Dermis microvascular lymphatic vessel endothelial cell (primary cell): ENCODE results near the gene RNASE13. TPM values are rescaled to one million over a fixed set of nuclear protein-coding genes. Genes with fewer than 3 reads are reported as not detected.

Experiments
- DNase-seq, 2 donors: peaks; one replicate each; pipeline versions ENCODE4 v3.0.0 to v3.0.0-alpha.2; 2010; ENCODE audit warnings: low read depth in 2 of 2
- total RNA-seq: library from RNA; depleted of rRNA; stranded (reverse); fragments of >200 nt; gene quantifications from 2 replicates; pipeline ENCODE4 v1.2.1, GENCODE V29; 2014

RNASE13 gene
- total RNA-seq, 1 donor from 2014 or later, result not detected

DNA sequence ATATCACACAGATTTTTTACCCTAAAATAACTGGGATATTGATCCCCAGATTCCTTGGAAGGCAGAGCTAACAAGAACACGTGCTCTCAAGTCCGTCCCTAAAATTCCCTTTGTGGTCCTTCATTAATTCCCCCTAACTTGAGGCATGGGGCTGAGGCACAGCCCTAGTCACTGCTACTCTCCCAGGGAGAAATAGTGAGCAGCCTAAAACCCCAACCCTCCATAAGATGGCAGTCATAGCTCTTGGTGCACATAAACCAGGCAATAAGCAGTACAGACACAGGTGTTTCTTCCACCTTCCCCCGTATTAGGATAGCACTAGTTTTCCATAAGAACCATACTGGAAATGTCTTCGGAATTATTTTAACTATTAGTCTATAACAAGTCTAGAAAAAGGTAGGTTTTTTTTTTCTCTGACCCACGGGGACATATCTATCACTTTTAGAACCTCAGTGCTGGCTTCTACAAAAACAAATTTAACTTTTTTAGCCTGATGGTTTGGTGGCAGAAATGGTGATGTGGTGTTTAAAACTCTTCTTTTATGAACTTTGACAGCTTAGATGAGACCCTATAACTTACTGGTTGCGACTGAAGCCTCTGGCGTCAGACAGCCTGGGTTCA is 32.4 kb upstream of the RNASE13 start:
- no peak for DNase-seq

DNA sequence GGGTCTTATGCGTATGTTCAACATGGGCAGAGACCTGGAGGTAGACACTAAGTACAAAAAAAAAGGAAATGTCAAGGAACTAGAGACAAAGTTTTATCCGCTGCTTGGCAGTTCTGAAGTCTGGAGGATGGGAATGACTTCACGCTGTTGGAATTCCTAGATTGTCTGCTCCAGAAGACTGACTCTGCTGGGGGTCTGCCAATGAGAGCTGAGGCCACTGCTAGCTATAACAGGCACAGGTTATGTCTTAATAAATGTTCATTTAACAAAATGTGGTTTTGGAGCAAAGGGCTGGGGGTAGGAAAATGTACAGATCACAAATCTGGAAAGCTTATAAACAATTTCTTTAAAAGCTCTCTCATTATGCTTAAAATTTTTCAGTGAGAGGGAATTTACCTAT is 28.9 kb upstream of the RNASE13 start:
- DNase-seq, result no peak

DNA sequence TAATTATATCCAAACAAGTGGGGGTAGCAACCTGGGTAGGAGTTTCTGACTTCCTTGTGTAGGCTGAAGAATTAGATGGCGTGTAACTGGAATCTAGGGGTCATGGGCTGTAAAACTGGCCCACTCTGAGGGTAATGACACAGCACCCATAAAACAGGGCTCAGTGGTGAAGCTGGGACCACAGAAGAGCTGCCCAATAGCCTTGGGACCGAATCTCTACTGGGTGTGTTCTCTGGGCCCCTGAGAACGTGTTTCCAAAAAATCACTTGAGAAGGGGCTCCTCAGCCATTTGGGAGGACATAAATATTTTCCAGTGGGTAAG is 26.7 kb upstream of the RNASE13 start:
- no peak for DNase-seq

DNA sequence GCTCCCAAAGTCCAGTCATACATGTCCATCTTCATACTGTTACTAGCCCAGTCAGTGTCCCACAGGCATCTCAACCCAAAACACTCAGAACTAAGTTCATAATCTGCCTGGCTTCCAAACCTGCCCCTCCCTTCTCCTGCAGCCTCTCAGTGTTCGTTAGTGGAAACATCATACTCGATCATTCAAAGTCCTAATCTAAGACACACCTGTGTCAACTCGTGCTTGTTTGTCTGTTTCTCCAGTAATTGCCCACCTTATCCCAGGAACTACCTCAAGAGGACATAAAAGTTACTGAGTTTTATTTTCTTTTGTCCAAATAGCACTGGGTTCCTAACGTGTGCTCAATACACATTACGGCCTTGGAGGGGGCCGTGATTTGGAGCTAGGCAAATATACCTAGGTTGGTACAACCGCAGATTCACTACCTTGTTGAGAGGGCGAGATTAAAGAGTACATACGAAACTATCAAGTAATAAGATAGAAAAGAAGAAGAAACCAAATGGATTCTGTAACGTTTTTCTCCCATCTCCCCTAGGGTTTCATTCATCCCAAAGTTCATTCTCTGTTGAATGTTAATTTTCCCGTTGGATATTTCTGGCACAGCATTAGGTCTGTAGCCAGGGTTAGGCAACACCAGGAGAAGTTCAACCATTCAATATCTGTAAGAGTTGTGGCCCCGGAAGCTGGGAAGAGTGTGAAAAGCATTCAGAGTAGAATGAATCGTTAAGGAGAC is 26.2 kb upstream of the RNASE13 start:
- no peak for DNase-seq

DNA sequence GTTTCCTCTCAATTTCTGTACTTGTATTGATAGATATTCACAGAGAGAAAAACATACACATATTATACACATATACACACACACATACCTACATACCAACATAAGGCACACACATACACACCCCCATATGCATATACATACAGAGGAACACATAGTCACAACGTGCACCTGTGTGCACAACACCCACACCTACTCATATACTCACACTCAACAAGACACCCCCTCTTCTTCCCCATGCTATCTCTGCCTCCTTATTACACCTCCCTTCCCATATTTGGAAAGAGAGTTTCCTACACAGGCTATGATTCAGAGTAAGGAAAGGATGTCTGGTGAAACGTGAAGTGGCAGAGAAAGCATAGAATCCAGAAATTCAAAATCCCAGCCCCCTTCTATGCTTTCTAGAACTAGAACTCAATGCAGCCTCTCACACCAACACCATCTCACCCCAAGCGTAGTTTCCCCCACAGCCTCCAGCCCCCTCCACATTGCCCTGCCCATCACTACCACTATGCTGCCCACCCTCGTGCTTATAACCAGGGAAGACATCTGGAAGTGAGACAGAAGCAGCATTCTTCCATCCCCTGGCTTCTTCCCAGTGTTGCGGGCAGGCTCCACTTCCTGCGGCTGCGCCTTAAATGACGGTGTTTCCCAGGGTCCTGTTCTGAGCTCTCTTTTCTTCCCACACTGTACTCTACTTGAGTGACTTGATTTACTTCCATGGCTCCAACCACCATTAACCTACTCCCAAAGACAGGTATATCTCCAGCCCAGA is 25.4 kb upstream of the RNASE13 start:
- no peak for DNase-seq

DNA sequence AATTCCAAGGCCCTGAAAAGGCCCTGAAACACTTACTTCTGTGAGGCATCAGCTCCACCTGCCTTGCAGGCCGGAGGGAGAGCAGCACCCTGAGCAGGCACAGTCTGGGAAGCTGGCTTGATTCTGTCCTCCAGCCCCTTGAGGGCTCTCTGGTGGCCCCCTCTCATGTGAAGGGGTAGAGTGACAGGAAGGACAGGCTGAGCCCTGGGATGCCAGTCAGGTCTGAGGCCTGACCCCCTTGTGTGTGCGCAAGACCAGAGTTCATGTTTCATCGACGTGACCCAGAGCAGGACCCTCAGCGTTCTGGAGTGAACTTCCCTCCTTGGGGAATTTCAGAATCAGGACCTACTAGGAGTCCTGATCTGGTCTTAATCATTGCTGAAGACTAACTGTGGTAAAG is 24.3 kb upstream of the RNASE13 start:
- no peak for DNase-seq

DNA sequence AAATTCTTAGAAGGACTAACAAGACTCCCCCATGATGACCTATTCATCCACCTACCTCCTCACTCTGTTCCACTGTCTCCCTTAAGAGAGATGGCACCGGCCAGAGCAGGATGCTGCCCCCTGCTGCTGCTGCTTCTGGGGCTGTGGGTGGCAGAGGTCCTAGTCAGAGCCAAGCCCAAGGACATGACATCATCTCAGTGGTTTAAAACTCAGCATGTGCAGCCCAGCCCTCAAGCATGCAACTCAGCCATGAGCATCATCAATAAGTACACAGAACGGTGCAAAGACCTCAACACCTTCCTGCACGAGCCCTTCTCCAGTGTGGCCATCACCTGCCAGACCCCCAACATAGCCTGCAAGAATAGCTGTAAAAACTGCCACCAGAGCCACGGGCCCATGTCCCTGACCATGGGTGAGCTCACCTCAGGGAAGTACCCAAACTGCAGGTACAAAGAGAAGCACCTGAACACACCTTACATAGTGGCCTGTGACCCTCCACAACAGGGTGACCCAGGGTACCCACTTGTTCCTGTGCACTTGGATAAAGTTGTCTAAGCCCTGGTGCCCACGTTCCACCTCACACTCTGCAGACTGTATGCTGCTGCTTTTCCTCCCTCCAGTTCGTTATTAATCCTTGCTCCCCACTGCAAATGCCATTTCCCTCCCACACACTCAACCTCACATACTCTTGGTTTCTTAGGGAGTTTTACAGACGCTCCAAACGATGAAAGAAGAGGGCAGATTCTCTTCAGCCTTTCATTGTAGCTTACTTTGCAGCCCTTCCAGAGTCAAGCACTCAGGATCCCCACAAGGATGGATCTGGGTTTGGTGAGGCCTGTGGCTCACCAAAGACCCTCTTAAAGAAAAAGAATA is 23.4 kb upstream of the RNASE13 start, which contains the start of gene RNASE8:
Gene RNASE8, plus strand, starts transcription at position 20 of the 873 bp plus-strand sequence. Its CDS starts 71 bp downstream, at position 91.
- no peak for DNase-seq

DNA sequence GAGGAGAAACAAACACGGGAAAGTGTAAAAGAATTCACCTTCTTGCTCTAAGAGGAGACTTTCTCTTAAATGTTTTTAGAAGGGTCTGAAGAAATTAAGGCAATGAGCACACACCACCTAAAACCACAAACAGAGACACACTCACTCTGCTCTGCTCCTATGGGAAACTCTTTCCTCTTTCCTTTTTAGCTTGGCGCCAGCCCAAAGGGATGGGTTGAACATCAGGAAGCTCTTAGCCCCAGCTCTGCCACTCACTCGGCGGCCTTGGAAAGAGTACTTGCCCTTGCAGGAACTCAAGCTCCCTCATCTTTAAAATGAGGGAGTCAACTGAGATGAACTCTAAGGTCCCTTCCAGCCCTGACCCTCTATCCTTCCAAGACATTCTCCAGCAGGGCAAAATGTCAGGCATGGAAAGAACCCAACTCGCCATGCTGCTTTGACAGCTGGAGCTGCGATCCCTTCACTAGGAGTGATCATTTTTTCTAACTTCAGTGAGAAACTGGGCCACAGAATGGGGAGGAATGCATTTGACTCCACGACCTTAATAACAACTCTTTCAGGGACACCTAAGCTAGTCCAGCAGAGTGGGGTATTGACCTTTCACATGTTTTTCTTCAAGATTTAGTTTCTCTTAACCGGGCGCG is 22.0 kb upstream of the RNASE13 start:
- DNase-seq, result no peak

DNA sequence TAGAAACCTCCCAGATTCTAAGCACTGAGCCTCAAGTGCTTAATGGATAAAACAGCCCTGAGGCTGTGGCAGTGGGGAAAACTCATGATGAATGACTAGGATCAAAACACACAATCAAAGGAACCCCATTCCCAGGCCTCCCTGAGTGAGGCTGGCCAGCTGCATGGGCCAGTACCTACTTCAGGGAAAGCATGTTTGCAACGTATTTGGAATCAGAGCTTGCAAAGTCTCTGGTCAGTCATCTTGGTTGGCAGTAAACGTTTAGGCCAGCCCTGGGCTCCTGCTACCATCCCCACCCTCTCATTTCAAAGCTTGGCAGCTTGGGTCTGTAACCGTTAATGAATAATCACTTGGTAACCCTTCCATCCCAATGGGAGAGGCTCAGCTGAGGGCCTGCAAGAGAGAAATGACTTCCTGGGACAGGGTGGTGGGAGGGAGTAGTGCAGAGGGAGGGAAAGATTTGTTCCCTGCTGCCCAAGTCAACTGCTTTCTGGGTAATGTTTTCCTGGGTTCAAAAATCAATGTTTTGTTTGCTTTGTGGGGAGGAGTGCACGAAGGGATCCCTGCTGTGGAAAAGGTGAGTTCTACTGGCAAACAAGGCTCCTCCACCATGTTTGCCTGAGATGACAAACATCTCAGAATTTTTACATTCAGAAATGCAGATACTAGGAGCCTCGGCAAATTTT is 21.0 kb upstream of the RNASE13 start:
- no peak for DNase-seq

DNA sequence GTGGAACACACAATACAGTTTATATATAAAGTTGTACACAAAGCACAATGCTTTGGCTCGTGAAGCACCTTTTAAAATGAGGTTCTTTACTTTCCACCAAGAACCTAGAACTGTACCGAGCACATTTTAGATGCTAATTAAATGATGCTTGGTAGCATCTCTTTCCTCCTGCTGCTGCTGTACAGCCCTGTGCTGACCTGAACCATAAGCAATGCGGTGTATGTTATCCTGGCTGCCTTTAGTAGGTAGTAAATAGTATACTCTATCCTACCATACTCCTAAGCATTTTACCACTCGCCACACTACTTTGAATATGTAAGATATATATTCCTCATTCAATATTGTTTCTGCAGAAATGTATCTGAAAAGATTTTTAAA is 20.1 kb upstream of the RNASE13 start:
- DNase-seq, result no peak

DNA sequence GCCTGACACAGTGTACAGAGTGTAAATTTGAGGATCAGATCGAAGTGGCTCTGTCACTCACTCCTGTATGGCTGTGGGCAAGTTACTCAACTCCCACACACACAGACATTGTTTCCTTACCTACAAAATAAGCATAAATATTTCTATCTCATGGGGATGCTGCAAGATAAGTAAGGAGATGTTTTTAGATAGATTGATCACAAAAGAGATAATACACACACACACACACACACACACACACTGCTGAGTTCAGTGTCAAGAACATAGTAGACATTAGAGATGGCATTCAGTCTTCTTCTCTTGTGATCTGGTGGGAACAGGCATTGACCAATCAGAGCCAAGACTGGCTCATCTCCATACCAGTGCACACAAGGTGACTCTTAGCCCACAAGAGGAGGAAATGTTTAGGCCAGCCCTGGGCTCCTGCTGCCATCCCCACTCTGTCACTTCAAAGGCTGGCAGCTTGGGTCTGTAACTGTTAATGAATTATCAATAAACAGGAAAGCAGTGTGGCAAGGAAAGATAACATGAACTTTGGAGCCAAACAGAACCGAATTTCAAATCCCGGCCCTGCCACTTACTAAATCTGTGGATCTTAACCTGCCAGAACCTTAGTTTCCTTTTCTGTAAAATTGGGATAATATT is 19.6 kb upstream of the RNASE13 start:
- no peak for DNase-seq

DNA sequence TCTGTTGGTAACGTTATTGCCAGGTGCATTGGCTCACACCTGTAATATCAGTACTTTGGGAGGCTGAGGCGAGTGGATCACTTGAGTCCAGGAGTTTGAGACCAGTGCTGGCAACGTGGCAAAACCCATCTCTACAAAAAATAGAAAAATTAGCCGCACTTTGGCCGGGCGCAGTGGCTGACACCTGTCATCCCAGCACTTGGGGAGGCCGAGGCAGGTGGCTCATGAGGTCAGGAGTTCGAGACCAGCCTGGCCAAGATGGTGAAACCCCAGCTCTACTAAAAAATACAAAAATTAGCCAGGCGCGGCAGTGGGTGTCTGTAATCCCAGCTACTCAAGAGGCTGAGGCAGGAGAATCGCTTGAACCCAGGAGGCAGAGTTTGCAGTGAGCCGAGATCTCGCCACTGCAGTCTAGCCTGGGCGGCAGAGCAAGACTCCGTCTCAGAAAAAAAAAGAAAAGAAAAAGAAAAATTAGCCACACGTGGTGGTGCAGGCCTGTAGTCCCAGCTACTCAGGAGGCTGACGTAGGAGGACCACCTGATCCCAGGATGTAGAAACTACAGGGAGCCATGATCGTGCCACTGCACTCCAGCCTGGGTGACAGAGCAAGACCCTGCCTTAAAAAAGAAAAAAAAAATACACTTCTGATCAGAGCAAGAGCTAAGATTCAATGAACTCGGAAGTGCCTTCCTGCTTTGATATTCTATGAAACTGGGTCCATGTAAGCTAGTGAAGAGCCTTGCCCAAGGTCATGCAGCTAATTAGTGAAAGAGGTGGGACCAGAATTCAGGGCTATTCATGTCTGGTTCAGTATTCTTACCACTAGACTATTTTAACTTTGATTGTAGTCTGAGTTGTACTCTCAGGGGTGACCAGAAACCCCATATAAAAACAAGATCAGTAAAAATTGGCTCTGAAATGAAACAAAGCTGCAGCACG is 18.8 kb upstream of the RNASE13 start:
- DNase-seq, result no peak

DNA sequence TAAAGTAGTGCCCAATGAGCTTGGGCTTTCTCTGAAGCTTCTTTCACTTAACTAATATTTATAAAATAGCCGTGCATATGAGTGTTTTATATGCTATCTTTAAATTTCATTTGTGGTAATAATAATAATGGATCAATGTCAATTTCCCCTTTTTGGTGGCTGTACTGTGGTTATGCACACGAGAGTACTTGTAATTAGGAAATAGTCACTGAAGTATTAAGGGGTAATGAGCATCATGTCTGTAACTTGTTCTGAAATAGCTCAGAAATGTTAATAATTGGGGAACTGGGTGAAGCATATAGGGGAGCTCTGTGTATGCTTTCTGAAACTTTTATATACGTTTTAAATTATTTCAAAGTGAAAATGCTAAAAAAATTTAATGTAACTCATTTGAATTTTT is 16.0 kb upstream of the RNASE13 start:
- DNase-seq, result no peak

DNA sequence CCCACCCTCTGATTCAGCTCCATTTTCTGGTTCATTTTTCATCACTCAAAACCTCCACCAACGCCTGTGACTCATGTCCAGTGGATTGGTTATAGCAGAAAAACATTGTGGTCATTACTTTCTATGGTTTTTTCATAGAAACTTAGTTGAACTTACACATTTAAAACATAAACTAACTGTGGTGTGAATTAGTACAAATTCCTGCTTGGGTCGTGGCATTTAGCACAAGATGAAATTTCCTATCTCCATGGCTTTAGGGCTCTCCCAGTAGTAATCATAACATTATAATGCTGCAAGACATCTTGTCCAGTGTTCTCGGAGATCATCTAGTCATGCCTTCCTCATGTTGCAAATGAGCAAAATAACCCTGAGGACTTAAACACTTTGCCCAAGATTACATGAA is 14.7 kb upstream of the RNASE13 start:
- DNase-seq, result no peak

DNA sequence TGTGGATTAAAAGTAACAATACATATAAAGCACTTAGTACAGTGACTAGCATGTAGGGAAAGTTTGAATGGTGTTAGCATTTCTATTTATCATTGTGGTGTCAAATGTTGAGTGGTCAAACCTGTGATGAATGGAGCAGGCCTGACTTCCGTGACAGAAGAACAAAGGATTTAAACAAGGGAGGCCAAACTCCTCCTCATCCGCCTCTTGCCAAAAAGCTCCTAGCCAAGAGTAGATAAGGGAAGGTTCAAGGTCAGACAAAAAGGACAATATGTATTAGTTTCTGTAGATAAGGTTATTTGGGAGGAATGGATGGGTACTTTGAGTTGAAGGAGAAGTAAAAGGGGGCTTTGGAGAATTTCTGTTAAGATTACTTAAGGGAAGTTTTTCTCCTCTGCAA is 14.0 kb upstream of the RNASE13 start:
- no peak for DNase-seq

DNA sequence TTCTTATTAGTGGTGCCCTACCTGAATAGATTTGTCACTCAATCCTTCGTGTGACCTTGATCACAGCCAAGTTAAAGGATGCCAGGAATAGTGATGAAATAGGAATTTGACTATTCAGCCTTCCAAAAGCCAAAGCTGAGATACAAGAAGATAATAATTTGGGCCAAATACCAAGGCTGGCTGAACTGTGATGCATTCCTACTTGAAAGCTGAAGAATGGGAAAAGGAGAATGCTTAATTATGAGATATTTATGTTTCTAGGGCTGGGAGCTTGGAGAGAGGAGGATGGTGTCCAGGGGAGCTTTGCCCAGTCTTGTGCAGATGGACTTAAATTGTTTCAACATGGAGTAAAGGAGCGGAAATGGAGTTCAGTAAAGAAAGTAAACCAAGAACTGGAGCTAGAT is 12.8 kb upstream of the RNASE13 start:
- no peak for DNase-seq

DNA sequence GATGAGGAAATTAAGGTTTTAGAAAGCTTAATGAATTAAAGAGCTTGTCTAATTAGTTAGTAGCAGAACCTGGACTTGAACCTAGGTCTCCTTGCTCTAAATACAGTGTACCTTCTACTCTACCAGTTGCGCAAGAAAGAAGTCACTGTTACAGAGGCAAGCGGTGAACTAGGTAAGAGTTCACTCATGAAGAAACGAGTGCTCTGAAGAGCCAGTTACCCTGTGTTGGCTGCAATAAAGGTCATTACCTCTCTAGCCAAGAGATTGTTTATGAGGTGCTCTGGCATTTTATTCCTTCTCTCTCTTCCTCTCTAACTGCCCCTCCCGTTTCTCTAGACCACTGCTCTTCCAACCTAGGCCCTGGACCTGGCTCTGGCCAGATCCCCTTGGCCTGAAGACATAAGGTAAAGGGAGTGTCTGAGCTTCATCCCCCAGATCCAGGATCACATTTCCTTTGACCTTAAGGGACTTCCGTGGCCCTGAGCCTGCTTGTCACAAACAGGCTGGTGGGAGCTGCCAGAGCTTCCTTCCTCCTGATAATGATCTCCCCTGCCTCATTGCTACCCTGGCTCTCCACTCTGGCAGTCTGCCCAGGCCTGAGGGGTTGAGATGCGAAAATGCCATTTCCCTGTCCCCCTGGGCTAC is 9.5 kb upstream of the RNASE13 start:
- no peak for DNase-seq

DNA sequence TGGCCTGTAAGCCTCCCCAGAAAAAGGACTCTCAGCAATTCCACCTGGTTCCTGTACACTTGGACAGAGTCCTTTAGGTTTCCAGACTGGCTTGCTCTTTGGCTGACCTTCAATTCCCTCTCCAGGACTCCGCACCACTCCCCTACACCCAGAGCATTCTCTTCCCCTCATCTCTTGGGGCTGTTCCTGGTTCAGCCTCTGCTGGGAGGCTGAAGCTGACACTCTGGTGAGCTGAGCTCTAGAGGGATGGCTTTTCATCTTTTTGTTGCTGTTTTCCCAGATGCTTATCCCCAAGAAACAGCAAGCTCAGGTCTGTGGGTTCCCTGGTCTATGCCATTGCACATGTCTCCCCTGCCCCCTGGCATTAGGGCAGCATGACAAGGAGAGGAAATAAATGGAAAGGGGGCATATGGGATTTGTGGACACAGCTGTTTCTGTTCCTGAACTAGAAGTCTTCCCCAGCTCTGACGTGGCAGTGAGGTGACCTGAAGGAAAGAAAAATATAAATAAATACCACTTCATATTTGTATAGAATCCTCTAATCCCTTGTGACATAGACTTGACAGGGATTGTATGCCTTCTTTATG is 8.9 kb upstream of the RNASE13 start:
- no peak for DNase-seq
